Keratinocyte (primary cell): ENCODE data around the gene CDIP1. TPM values are rescaled to one million over a fixed set of nuclear protein-coding genes. Genes with fewer than 3 reads are reported as not detected.

Source experiments
- DNase-seq: peaks from one replicate; pipeline ENCODE4 v3.0.0-alpha.2; 2011; ENCODE audit warnings: low read depth, missing footprints, low spot score
- FAIRE-seq: peaks from 2 replicates; lab custom pipeline; 2011; peaks lifted over from hg19 to GRCh38; lab: Jason Lieb, UNC
- H2AFZ ChIP-seq: 2 replicates; pipeline ENCODE4 v1.6.0; 2012; ENCODE audit warnings: low read length, control low read depth, inconsistent platforms; ENCODE audit not compliant: control insufficient read depth
- H3K27ac ChIP-seq: 2 replicates; pipeline ENCODE4 v1.5.1; 2011; ENCODE audit warnings: low read length; ENCODE audit not compliant: control insufficient read depth, insufficient read depth
- H3K27me3 ChIP-seq: 3 replicates; pipeline ENCODE4 v1.6.0; 2011; ENCODE audit warnings: low read length; ENCODE audit not compliant: control insufficient read depth, insufficient read depth; ENCODE audit errors: extremely low read depth
- H3K36me3 ChIP-seq, 2 experiments: 2 replicates in 1 of 2; 3 replicates in 1 of 2; pipeline ENCODE4 v1.5.1; 2011; ENCODE audit warnings: low read length in 2 of 2, mild to moderate bottlenecking in 1 of 2; ENCODE audit not compliant: control insufficient read depth in 2 of 2, insufficient read depth in 2 of 2; ENCODE audit errors: extremely low read depth in 1 of 2
- H3K4me1 ChIP-seq: 3 replicates; pipeline ENCODE4 v1.5.1; 2011; ENCODE audit warnings: low read length; ENCODE audit not compliant: control insufficient read depth, insufficient read depth; ENCODE audit errors: extremely low read depth
- H3K4me2 ChIP-seq: 3 replicates; pipeline ENCODE4 v1.6.0; 2011; ENCODE audit warnings: low read depth, low read length; ENCODE audit not compliant: control insufficient read depth, insufficient read depth; ENCODE audit errors: extremely low read depth
- H3K4me3 ChIP-seq, 3 experiments: fragments of 200-600 bp in 1 of 3; sonication (generic) in 1 of 3; 2 replicates in 2 of 3; 3 replicates in 1 of 3; pipeline ENCODE4 v1.5.1; 2011 to 2016; ENCODE audit warnings: low read length in 3 of 3, mild to moderate bottlenecking in 3 of 3, control low read depth in 2 of 3, inconsistent platforms in 1 of 3, low read depth in 1 of 3, mixed read lengths in 1 of 3, mixed run types in 1 of 3, moderate library complexity in 1 of 3; ENCODE audit not compliant: control insufficient read depth in 2 of 3, insufficient read depth in 2 of 3; ENCODE audit errors: extremely low read depth in 1 of 3
- H3K79me2 ChIP-seq: 2 replicates; pipeline ENCODE4 v1.6.0; 2012; ENCODE audit warnings: low read length; ENCODE audit not compliant: control insufficient read depth, insufficient read depth
- H3K9ac ChIP-seq: 3 replicates; pipeline ENCODE4 v1.6.0; 2011; ENCODE audit warnings: low read length; ENCODE audit not compliant: control insufficient read depth, insufficient read depth; ENCODE audit errors: extremely low read depth
- H3K9me1 ChIP-seq: 3 replicates; pipeline ENCODE4 v1.6.0; 2011; ENCODE audit warnings: low read length; ENCODE audit not compliant: control insufficient read depth, insufficient read depth; ENCODE audit errors: extremely low read depth
- H3K9me3 ChIP-seq: 2 replicates; pipeline ENCODE4 v1.5.1; 2012; ENCODE audit warnings: low read depth, low read length; ENCODE audit not compliant: control insufficient read depth
- H4K20me1 ChIP-seq: 3 replicates; pipeline ENCODE4 v1.6.0; 2011; ENCODE audit warnings: low read length; ENCODE audit not compliant: control insufficient read depth, insufficient read depth; ENCODE audit errors: extremely low read depth
- EZH2 ChIP-seq: IDR thresholded peaks from one replicate; pipeline ENCODE4 v1.6.1; 2012; ENCODE audit warnings: inconsistent platforms, mild to moderate bottlenecking, low read length, moderate library complexity
- dilution Hi-C: fragments of 300-500 bp; cut with MboI; formaldehyde crosslinking; loops from one replicate; pipeline ENCODE4 v1.7.0; 2020; ENCODE audit warnings: low sequenced_read_pairs; ENCODE audit not compliant: extremely low pct_ligation_motif_present
- polyA plus RNA-seq, 5 experiments: library from polyadenylated mRNA; depleted of rRNA in 3 of 5; stranded (reverse) in 3 of 5; stranded (forward) in 1 of 5; unstranded in 1 of 5; fragments of >200 nt; gene quantifications; 1 replicate in 1 of 5; 2 replicates in 3 of 5; 3 replicates in 1 of 5; pipeline versions ENCODE4 v1.2.1 to v1.2.3, GENCODE V29; 2011 to 2012; ENCODE audit warnings: missing spikeins in 2 of 5, low read depth in 1 of 5, low replicate concordance in 1 of 5
- TF ChIP-seq, protein P1 (sequence below), 3 experiments: IDR thresholded peaks in 1 of 3; conservative IDR thresholded peaks in 1 of 3; optimal IDR thresholded peaks in 1 of 3; 2 replicates in 2 of 3; 3 replicates in 1 of 3; pipeline versions ENCODE3 to v1.5.1; 2011; ENCODE audit warnings: low read length in 3 of 3, mild to moderate bottlenecking in 3 of 3, moderate library complexity in 2 of 3, control low read depth in 1 of 3, inconsistent platforms in 1 of 3; ENCODE audit not compliant: insufficient read depth in 2 of 3; ENCODE audit errors: extremely low read depth in 1 of 3

Gene CDIP1
- polyA plus RNA-seq, 1 donor (not counting 4 experiments of a cell fraction or from before 2014, with no cell fraction given) = 19.8 TPM

DNA sequence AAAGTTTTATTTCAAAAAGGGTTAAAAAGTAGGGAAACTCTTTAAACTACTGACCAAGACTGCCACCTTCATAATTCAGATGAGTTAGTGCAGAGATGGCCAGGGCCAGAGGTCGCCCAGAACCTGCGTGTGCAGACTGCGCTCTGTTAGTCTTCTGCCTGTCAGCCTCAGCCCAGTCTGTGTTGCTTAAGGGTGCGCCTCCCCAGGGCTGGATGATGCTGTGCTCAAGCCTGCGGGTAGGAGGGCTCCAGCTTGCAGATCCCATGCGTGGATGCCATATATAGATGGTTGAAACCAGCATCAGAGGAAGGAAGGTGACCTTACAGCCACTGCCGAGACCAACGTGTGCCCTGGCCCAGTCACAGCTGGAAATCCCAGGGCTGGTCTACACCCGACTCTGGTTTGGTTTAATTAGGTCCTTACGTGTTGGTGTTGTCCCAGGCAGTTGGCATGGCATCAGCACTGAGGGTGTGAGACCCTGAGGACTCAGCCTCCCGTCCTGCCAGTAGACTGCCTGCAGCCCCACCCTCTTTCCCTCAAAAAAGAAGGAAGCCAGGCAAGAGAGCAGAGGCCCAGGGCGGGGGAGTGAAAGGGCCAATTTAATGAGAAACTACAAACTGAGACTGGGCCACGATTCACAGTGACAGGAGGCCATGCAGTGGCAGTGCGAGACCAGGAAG lies 27.7 kb downstream of the CDIP1 start:
- peaks cover 35% of the 10 kb centered on the region for H3K79me2 ChIP-seq
- peaks cover 12% of the 10 kb centered on the region for H4K20me1 ChIP-seq
- H3K9ac ChIP-seq = no peak overlapping the region
- dilution Hi-C loops = no loop called here
- FAIRE-seq (no peak), DNase-seq (no peak)
- no peak overlapping the region for H3K4me2 ChIP-seq
- no peak for TF ChIP-seq EZH2
- TF ChIP-seq, protein P1, sequence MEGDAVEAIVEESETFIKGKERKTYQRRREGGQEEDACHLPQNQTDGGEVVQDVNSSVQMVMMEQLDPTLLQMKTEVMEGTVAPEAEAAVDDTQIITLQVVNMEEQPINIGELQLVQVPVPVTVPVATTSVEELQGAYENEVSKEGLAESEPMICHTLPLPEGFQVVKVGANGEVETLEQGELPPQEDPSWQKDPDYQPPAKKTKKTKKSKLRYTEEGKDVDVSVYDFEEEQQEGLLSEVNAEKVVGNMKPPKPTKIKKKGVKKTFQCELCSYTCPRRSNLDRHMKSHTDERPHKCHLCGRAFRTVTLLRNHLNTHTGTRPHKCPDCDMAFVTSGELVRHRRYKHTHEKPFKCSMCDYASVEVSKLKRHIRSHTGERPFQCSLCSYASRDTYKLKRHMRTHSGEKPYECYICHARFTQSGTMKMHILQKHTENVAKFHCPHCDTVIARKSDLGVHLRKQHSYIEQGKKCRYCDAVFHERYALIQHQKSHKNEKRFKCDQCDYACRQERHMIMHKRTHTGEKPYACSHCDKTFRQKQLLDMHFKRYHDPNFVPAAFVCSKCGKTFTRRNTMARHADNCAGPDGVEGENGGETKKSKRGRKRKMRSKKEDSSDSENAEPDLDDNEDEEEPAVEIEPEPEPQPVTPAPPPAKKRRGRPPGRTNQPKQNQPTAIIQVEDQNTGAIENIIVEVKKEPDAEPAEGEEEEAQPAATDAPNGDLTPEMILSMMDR (optimal IDR thresholded peaks at IDR 0.05 in 1 of 3, IDR thresholded peaks at IDR 0.05 in 1 of 3, conservative IDR thresholded peaks at IDR 0.05 in 1 of 3; ENCODE audit: extremely low read depth in 1 of 3, insufficient read depth in 2 of 3, low read length in 3 of 3) = no peak
- no peak overlapping the region for H3K4me3 ChIP-seq
- peaks cover 8% of the 10 kb centered on the region for H3K4me1 ChIP-seq
- H3K36me3 ChIP-seq = peaks cover 50 to 59% of the 10 kb centered on the region in 2 experiments
- H2AFZ ChIP-seq = no peak overlapping the region
- H3K27me3 ChIP-seq = no peaks in the 10 kb centered on the region
- no peaks in the 10 kb centered on the region for H3K9me3 ChIP-seq
- no peak overlapping the region for H3K27ac ChIP-seq
- H3K9me1 ChIP-seq = no peaks in the 10 kb centered on the region

DNA sequence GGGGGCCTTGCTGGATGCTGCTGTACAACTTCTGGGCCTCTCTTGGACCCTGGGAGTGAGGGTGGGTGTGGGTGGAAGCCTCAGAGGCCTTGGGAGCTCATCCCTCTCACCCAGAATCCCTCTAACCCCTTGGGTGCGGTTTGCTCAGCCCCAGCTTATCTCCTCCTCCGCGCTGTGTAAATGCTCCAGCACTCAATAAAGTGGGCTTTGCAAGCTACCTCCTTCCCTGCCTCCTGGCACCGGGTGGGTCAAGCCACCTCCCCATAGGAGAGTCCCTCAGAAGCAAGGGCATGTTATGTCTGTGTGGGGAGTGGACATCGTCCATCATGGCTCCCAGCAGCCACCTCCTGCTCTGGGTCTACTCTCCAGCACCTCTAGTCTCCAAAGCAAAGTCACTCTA lies 28.4 kb downstream of the CDIP1 start:
- Histone ChIP-seq H3K9me1 (no peaks in the 10 kb centered on the region), H3K9me3 (no peaks in the 10 kb centered on the region), H4K20me1 (peaks cover 14% of the 10 kb centered on the region), H3K4me2 (no peak overlapping the region), H3K27me3 (no peaks in the 10 kb centered on the region), H3K4me1 (peaks cover 8% of the 10 kb centered on the region), H3K79me2 (peaks cover 39% of the 10 kb centered on the region), H3K4me3 (no peak overlapping the region), H3K9ac (no peak overlapping the region), H3K27ac (no peak overlapping the region), H3K36me3 (peaks cover 55 to 59% of the 10 kb centered on the region in 2 experiments), H2AFZ (no peak overlapping the region)
- TF ChIP-seq EZH2 = no peak
- TF ChIP-seq, protein P1 (optimal IDR thresholded peaks at IDR 0.05 in 1 of 3, IDR thresholded peaks at IDR 0.05 in 1 of 3, conservative IDR thresholded peaks at IDR 0.05 in 1 of 3; ENCODE audit: extremely low read depth in 1 of 3, insufficient read depth in 2 of 3, low read length in 3 of 3) = no peak
- FAIRE-seq (no peak), DNase-seq (no peak)
- dilution Hi-C loops = no loop called here
